Spleen (tissue), 7 donors: Measurements from ENCODE around the gene ANKRD44.

Source experiments
- CTCF ChIP-seq, 11 experiments: fragments of 200-600 bp in 7 of 11; fragments of 450-650 bp in 4 of 11; sonication (generic) in 4 of 11; IDR thresholded peaks in 8 of 11; conservative IDR thresholded peaks in 3 of 11; 1 replicate in 7 of 11; 2 replicates in 4 of 11; pipeline versions ENCODE4 v1.4.0 to v1.8.0; 2016 to 2021; ENCODE audit warnings: antibody characterized with exemption in 11 of 11, inconsistent platforms in 4 of 11, mild to moderate bottlenecking in 1 of 11
- POLR2A ChIP-seq, 3 donors: fragments of 450-650 bp; IDR thresholded peaks; one replicate each; pipeline ENCODE4 v1.5.1; 2017; ENCODE audit warnings: antibody characterized with exemption in 3 of 3, mild to moderate bottlenecking in 1 of 3
- POLR2AphosphoS5 ChIP-seq, 3 donors: sonication (generic); formaldehyde crosslinking; IDR thresholded peaks; one replicate each; pipeline ENCODE4 v1.5.1; 2017; ENCODE audit warnings: antibody characterized with exemption in 3 of 3
- donor health status: DM: no; HTN: no; CAD: no; lungs with moderate emphysema.
- donor health status: DM: no; HTN: no; CAD: no.
- donor health status: DM: no; HTN: no; CAD: no.

GRCh38 chr2:197276156-197276555, 34.4 kb downstream of the ANKRD44 start:
- TF ChIP-seq CTCF (IDR thresholded peaks at IDR 0.05 in 8 of 11, conservative IDR thresholded peaks at IDR 0.05 in 3 of 11) (no peak), POLR2A (IDR thresholded peaks at IDR 0.05) (no peak), POLR2AphosphoS5 (IDR thresholded peaks at IDR 0.05) (no peak)
